Measurements from ENCODE around the gene BBLN.

The BBLN gene

DNA sequence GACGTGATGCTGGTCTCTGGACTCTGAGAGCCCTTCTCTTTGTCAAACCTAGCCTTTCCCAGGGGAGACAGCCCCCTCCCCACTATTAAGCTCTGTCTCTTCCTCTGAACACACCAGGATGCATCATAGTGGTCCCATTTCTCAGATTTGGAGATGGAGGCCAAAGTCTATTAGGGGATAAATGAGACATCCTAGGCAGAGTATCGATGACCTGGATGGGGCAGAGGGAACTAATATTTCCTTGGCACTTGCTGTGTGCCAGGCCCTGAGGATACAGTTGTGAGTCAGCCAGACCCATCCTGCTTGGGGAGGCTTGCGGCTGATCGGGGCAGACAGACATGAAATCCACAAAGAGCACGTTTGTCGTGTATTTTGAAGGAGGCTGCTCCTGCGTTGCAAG lies 48.3 kb downstream of the BBLN start:
- Histone ChIP-seq H3K27me3 (ENCODE audit: control insufficient read depth, insufficient read depth, low read length) (no peaks in the 10 kb centered on the region), H3K9me3 (ENCODE audit: control insufficient read depth, insufficient read depth, low read length) (no peaks in the 10 kb centered on the region), H3K4me1 (ENCODE audit: control insufficient read depth, insufficient read depth, low read length) (peaks cover 2% of the 10 kb centered on the region; the same call in 1 of the 2 replicates), H3K27ac (ENCODE audit: low read length) (no peak overlapping the region), H3K36me3 (ENCODE audit: control insufficient read depth, insufficient read depth, low read length) (no peaks in the 10 kb centered on the region), H3K4me3 (ENCODE audit: low read length) (no peak overlapping the region)
- DNase-seq (ENCODE audit: low read depth, low spot score), result no peak
- no CpG with 5 or more reads among the region's 7 CpGs for WGBS (ENCODE audit: insufficient coverage, insufficient read length)

GRCh38 chr9:128208946-128209669 lies 49.0 kb downstream of the BBLN start:
- WGBS (ENCODE audit: insufficient coverage, insufficient read length), result no CpG with 5 or more reads among the region's 15 CpGs
- H3K9me3 ChIP-seq (ENCODE audit: control insufficient read depth, insufficient read depth, low read length), result no peaks in the 10 kb centered on the region
- H3K27ac ChIP-seq (ENCODE audit: low read length), result no peak overlapping the region
- H3K27me3 ChIP-seq (ENCODE audit: control insufficient read depth, insufficient read depth, low read length), result no peaks in the 10 kb centered on the region
- no peak overlapping the region for H3K4me3 ChIP-seq (ENCODE audit: low read length)
- DNase-seq (ENCODE audit: low read depth, low spot score), result no peak
- peaks cover 2% of the 10 kb centered on the region; the same call in 1 of the 2 replicates for H3K4me1 ChIP-seq (ENCODE audit: control insufficient read depth, insufficient read depth, low read length)
- H3K36me3 ChIP-seq (ENCODE audit: control insufficient read depth, insufficient read depth, low read length), result no peaks in the 10 kb centered on the region

- Histone ChIP-seq H3K9me3 (ENCODE audit: control insufficient read depth, insufficient read depth, low read length) (no peaks in the 10 kb centered on the region), H3K27me3 (ENCODE audit: control insufficient read depth, insufficient read depth, low read length) (no peaks in the 10 kb centered on the region), H3K36me3 (ENCODE audit: control insufficient read depth, insufficient read depth, low read length) (no peaks in the 10 kb centered on the region), H3K4me3 (ENCODE audit: low read length) (no peak overlapping the region), H3K27ac (ENCODE audit: low read length) (no peak overlapping the region), H3K4me1 (ENCODE audit: control insufficient read depth, insufficient read depth, low read length) (no peaks in the 10 kb centered on the region)
- WGBS (ENCODE audit: insufficient coverage, insufficient read length), result no CpG with 5 or more reads among the region's 12 CpGs
- no peak for DNase-seq (ENCODE audit: low read depth, low spot score)
Measured at GRCh38 chr9:128211186-128211980, 51.3 kb downstream of the BBLN start.

GRCh38 chr9:128211981-128212281 lies 51.9 kb downstream of the BBLN start:
- Histone ChIP-seq H3K27ac (ENCODE audit: low read length) (no peak overlapping the region), H3K27me3 (ENCODE audit: control insufficient read depth, insufficient read depth, low read length) (no peaks in the 10 kb centered on the region), H3K36me3 (ENCODE audit: control insufficient read depth, insufficient read depth, low read length) (no peaks in the 10 kb centered on the region), H3K4me3 (ENCODE audit: low read length) (no peak overlapping the region), H3K9me3 (ENCODE audit: control insufficient read depth, insufficient read depth, low read length) (no peaks in the 10 kb centered on the region), H3K4me1 (ENCODE audit: control insufficient read depth, insufficient read depth, low read length) (no peaks in the 10 kb centered on the region)
- no CpG with 5 or more reads among the region's 2 CpGs for WGBS (ENCODE audit: insufficient coverage, insufficient read length)
- DNase-seq (ENCODE audit: low read depth, low spot score), result no peak

Data from iPS DF 6.9 (cell line).